Lower leg skin (tissue), 3 donors: Measurements from ENCODE around the gene FMR1.

Experiments used
- POLR2A ChIP-seq, 2 donors: fragments of 450-650 bp; IDR thresholded peaks; one replicate each; pipeline ENCODE4 v1.6.1; 2016 to 2017; ENCODE audit warnings: antibody characterized with exemption in 2 of 2, mild to moderate bottlenecking in 1 of 2, moderate library complexity in 1 of 2
- TF ChIP-seq, protein P1 (sequence below), 3 donors: fragments of 450-650 bp; IDR thresholded peaks; one replicate each; pipeline ENCODE4 v1.5.1; 2016; ENCODE audit warnings: antibody characterized with exemption in 3 of 3, mild to moderate bottlenecking in 3 of 3, moderate library complexity in 2 of 3

DNA sequence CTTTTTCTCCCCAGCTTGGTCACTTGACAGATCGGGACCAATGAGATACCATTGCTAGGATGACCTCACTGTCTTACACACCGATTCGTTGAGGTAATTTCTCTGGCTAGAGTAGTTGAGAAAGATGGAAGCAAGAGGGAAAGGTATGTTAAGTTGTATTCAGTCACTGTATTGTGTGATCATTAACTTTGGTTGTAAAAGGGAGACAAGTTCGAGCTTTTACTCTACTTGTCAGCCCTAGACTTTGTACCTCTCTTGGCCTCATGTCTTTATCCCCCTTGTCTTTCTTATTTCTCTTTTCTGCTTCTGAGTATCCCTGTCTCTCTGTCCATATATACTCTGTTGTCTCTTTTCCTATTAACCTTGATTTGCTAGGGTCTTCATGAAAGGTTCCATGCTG is 15.5 kb downstream of the FMR1 start:
- TF ChIP-seq, protein P1, sequence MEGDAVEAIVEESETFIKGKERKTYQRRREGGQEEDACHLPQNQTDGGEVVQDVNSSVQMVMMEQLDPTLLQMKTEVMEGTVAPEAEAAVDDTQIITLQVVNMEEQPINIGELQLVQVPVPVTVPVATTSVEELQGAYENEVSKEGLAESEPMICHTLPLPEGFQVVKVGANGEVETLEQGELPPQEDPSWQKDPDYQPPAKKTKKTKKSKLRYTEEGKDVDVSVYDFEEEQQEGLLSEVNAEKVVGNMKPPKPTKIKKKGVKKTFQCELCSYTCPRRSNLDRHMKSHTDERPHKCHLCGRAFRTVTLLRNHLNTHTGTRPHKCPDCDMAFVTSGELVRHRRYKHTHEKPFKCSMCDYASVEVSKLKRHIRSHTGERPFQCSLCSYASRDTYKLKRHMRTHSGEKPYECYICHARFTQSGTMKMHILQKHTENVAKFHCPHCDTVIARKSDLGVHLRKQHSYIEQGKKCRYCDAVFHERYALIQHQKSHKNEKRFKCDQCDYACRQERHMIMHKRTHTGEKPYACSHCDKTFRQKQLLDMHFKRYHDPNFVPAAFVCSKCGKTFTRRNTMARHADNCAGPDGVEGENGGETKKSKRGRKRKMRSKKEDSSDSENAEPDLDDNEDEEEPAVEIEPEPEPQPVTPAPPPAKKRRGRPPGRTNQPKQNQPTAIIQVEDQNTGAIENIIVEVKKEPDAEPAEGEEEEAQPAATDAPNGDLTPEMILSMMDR (IDR thresholded peaks at IDR 0.05): no peak
- TF ChIP-seq POLR2A (IDR thresholded peaks at IDR 0.05): no peak
